Body of pancreas (tissue), 4 donors: ENCODE results near the gene GLCCI1. TPM values are rescaled to one million over a fixed set of nuclear protein-coding genes. Genes with fewer than 3 reads are reported as not detected.

ENCODE experiments used
- ATAC-seq: fragments of 150-250 bp; one replicate; pipeline ENCODE4 v1.9.1; 2016
- DNase-seq, 4 donors: peaks; one replicate each; pipeline ENCODE4 v3.0.0-alpha.2; 2019
- H3K27ac ChIP-seq, 4 donors: fragments of 200-600 bp; sonication (generic); 1 replicate in 3 of 4; 2 replicates in 1 of 4; pipeline versions ENCODE4 v1.5.1 to v1.6.1; 2016 to 2019; ENCODE audit warnings: mild to moderate bottlenecking in 1 of 4, mixed read lengths in 1 of 4, moderate library complexity in 1 of 4
- H3K27me3 ChIP-seq, 2 donors: fragments of 200-600 bp; sonication (generic); one replicate each; pipeline ENCODE4 v1.6.0; 2016; ENCODE audit warnings: mild to moderate bottlenecking in 1 of 2
- H3K36me3 ChIP-seq, 2 donors: fragments of 200-600 bp; sonication (generic); replicated peaks in 1 of 2; 2 replicates each; pipeline ENCODE4 v1.5.1; 2016; ENCODE audit warnings: low read depth in 2 of 2; ENCODE audit not compliant: insufficient read depth in 1 of 2
- H3K4me1 ChIP-seq: fragments of 200-600 bp; sonication (generic); one replicate; pipeline ENCODE4 v1.6.0; 2016
- H3K4me3 ChIP-seq, 2 donors: fragments of 200-600 bp; sonication (generic); 1 replicate in 1 of 2; 2 replicates in 1 of 2; pipeline ENCODE4 v1.5.1; 2016 to 2019
- H3K9me3 ChIP-seq, 3 donors: fragments of 200-600 bp; sonication (generic); 1 replicate in 2 of 3; 2 replicates in 1 of 3; pipeline ENCODE4 v1.5.1; 2016
- CTCF ChIP-seq, 7 experiments: fragments of 450-650 bp in 4 of 7; fragments of 200-600 bp in 3 of 7; sonication (generic) in 3 of 7; IDR thresholded peaks; one replicate each; pipeline ENCODE4 v1.5.1; 2016 to 2019; ENCODE audit warnings: antibody characterized with exemption in 7 of 7
- POLR2A ChIP-seq, 3 donors: fragments of 450-650 bp; IDR thresholded peaks; one replicate each; pipeline ENCODE4 v1.6.1; 2016; ENCODE audit warnings: antibody characterized with exemption in 3 of 3, mild to moderate bottlenecking in 2 of 3
- WGBS, 2 donors: methylation state at CpG; one replicate each; pipeline ENCODE4 v1.1.5; 2017; 5-methylcytosine and 5-hydroxymethylcytosine counted together
- intact Hi-C: fragments of 100-400 bp; cut with DNase I; formaldehyde crosslinking; loops from one replicate; pipeline ENCODE4 v1.15.1; 2023
- total RNA-seq, 2 donors: library from RNA; depleted of rRNA; stranded (reverse); fragments of >200 nt; gene quantifications; one replicate each; pipeline ENCODE4 v1.1.0, GENCODE V29; 2016

GLCCI1 gene
- total RNA-seq, 2 donors from 2014 or later: 5.9 to 8.3 TPM

DNA sequence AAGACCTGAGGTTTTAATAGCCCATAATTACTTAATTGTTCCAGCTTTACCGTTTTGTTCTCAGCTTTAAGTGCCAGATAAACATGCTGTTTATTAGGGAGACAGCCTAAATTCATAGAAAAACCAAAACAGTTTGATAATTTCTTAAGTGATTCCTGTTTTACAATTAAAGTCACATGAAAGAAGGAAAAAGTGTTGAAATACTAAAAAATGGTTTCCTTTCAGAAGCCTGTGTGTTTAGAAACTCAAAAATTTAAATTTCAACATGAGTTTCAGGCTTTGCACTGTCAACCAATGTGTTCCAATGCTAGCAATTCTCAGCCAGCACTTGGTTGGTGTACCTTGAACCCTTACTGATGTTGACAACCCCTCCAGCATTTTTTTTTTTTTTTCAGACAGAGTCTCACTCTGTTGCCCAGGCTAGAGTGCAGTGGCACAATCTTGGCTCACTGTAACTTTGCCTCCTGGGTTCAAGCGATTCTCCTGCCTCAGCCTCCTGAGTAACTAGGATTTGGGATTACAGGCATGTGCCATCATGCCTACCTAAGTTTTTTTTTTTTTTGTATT, 158.1 kb downstream of the GLCCI1 start:
- intact Hi-C loops: no loop called here
- no peak overlapping the region for H3K4me3 ChIP-seq
- H3K27me3 ChIP-seq: no peaks in the 10 kb centered on the region
- peaks cover 0 to 11% of the 10 kb centered on the region in 2 donors for H3K36me3 ChIP-seq
- DNase-seq (no peak), ATAC-seq (no peak)
- TF ChIP-seq POLR2A (IDR thresholded peaks at IDR 0.05): no peak
- TF ChIP-seq CTCF (IDR thresholded peaks at IDR 0.05): no peak
- no peak overlapping the region for H3K27ac ChIP-seq
- H3K4me1 ChIP-seq: no peaks in the 10 kb centered on the region
- no peaks in the 10 kb centered on the region for H3K9me3 ChIP-seq
- 72 to 82% methylated on average over 2 of the region's 2 CpGs for WGBS, 2 donors

DNA sequence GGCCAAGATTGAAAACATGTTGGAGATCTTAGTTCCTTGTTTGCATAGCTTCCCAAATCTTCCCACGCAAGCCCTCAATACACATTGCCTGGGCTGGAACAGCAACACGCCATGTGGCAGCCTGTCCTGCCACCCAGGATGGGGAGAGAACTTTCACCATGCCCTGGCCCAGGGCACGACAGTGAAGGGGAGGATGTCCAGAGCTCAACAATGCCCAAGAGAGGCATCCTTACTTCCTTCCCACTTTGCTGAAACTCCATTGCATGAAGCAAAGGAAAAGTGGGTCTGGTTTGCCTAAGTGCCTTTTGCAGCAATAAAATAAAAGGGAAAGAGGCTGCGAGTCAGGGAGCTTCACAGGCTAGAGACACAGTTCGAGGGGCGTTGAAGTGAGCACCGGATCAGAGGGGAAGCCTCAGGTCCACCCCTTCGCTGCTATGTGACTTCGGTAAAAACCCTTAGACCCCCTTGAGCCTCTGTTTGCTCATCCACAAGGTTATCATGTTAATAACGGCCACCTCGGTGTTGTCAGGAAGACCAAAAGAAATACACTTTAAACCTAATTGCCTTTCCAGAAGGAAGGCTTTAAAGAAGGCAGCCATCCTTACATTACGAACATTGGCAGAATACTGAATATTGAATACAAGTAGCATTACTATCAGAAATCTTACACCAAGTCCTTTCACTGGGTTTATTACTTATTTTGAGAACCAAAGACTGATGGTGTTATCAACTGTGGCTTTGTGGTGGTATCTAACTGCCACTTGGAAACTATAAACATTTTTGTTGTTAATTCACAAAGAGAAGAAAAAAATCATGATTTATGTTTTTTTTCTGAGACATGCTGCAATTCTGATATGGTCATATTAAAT, 160.1 kb downstream of the GLCCI1 start:
- H3K27ac ChIP-seq: no peak overlapping the region
- H3K27me3 ChIP-seq: no peaks in the 10 kb centered on the region
- ATAC-seq (no peak), DNase-seq (no peak)
- no peak overlapping the region for H3K4me3 ChIP-seq
- WGBS, 2 donors: 79 to 81% methylated on average over 12 of the region's 12 CpGs
- H3K4me1 ChIP-seq: no peaks in the 10 kb centered on the region
- H3K36me3 ChIP-seq: peaks cover 0 to 11% of the 10 kb centered on the region in 2 donors
- intact Hi-C loops: no loop called here
- TF ChIP-seq POLR2A (IDR thresholded peaks at IDR 0.05) (no peak), CTCF (IDR thresholded peaks at IDR 0.05) (no peak)
- no peaks in the 10 kb centered on the region for H3K9me3 ChIP-seq

GRCh38 chr7:8129318-8129659, 160.7 kb downstream of the GLCCI1 start:
- ATAC-seq: no peak
- Histone ChIP-seq H3K27ac (no peak overlapping the region), H3K27me3 (no peaks in the 10 kb centered on the region), H3K4me1 (no peaks in the 10 kb centered on the region), H3K4me3 (no peak overlapping the region), H3K9me3 (no peaks in the 10 kb centered on the region), H3K36me3 (peaks cover 0 to 11% of the 10 kb centered on the region in 2 donors)
- TF ChIP-seq CTCF (IDR thresholded peaks at IDR 0.05) (no peak), POLR2A (IDR thresholded peaks at IDR 0.05) (no peak)
- intact Hi-C loops: no loop called here
- DNase-seq: no peak
- whole genome bisulfite sequencing, 2 donors: 79 to 82% methylated on average over 1 of the region's 1 CpG

- no peak overlapping the region for H3K4me3 ChIP-seq
- DNase-seq (no peak), ATAC-seq (no peak)
- intact Hi-C loops: no loop called here
- no peaks in the 10 kb centered on the region for H3K27me3 ChIP-seq
- WGBS, 2 donors: 93 to 100% methylated on average over 1 of the region's 1 CpG
- no peak for TF ChIP-seq CTCF (IDR thresholded peaks at IDR 0.05)
- TF ChIP-seq POLR2A (IDR thresholded peaks at IDR 0.05): no peak
- H3K36me3 ChIP-seq: peaks cover 0 to 11% of the 10 kb centered on the region in 2 donors
- H3K27ac ChIP-seq: no peak overlapping the region
- no peaks in the 10 kb centered on the region for H3K4me1 ChIP-seq
- no peaks in the 10 kb centered on the region for H3K9me3 ChIP-seq
Observed at GRCh38 chr7:8130663-8131062, 162.1 kb downstream of the GLCCI1 start.
